T47D (cell line): ENCODE data around the gene ZSCAN23.
A peak's percentile ranks its signal among the peaks of the same experiment; 100 is the strongest.
"Not testable (repeated sequence)": the region's sequence is repeated elsewhere in the genome, so short reads cannot be mapped to it uniquely, and the experiment has no call there.

Source experiments
- DNase-seq, 2 experiments: peaks; one replicate each; pipeline versions ENCODE4 v3.0.0 to v3.0.0-alpha.2; 2011 to 2012; ENCODE audit warnings: low read depth in 1 of 2, low spot score in 1 of 2
- JUND ChIP-seq: IDR thresholded peaks from 2 replicates; pipeline ENCODE4 v1.6.1; 2012; ENCODE audit warnings: low read depth
- in situ Hi-C: cut with HindIII; loops from 2 replicates; pipeline ENCODE4 v1.10.0; 2016; ENCODE audit warnings: low sequenced_read_pairs, low pct_unique_long_range_greater_than_20kb

ZSCAN23 gene

GRCh38 chr6:28423546-28423945, 19.7 kb downstream of the ZSCAN23 start:
- TF ChIP-seq JUND = no peak
- DNase-seq = no peak
- in situ Hi-C loops = no loop called here

- no peak for TF ChIP-seq JUND
- in situ Hi-C loops = no loop called here
- DNase-seq = no peak
Measured at GRCh38 chr6:28413681-28414080, 29.6 kb downstream of the ZSCAN23 start.

GRCh38 chr6:28410767-28411166, 32.5 kb downstream of the ZSCAN23 start:
- in situ Hi-C loops = no loop called here
- TF ChIP-seq JUND = no peak
- no peak for DNase-seq

GRCh38 chr6:28408076-28408802, 35.1 kb downstream of the ZSCAN23 start:
- no peak for TF ChIP-seq JUND
- in situ Hi-C loops = no loop called here
- no peak for DNase-seq

- DNase-seq = no peak
- no peak for TF ChIP-seq JUND
- in situ Hi-C loops = no loop called here
Measured at GRCh38 chr6:28407401-28407800, 35.9 kb downstream of the ZSCAN23 start.

- DNase-seq, in situ Hi-C loops: not testable (repeated sequence)
Measured at GRCh38 chr6:28403923-28404322, 39.4 kb downstream of the ZSCAN23 start.

- no peak for DNase-seq
- in situ Hi-C loops = no loop called here
Measured at GRCh38 chr6:28402197-28402596, 41.1 kb downstream of the ZSCAN23 start.

GRCh38 chr6:28401172-28401571, 42.1 kb downstream of the ZSCAN23 start:
- no peak for TF ChIP-seq JUND
- in situ Hi-C loops = no loop called here
- no peak for DNase-seq

More at GRCh38 chr6:28402197-28402596, 41.1 kb downstream of the ZSCAN23 start:
- TF ChIP-seq JUND = no peak

- no peak for DNase-seq
- in situ Hi-C loops = no loop called here
- TF ChIP-seq JUND = no peak
Measured at GRCh38 chr6:28400122-28400451, 43.2 kb downstream of the ZSCAN23 start.

- TF ChIP-seq JUND = no peak
- in situ Hi-C loops = no loop called here
- DNase-seq = no peak
Measured at GRCh38 chr6:28399350-28400121, 43.8 kb downstream of the ZSCAN23 start, which contains the start of gene ZSCAN12. Gene ZSCAN12 (minus strand): TSS chr6:28399747. CDS start chr6:28398405, 1,342 bp downstream.

- in situ Hi-C loops = no loop called here
- no peak for TF ChIP-seq JUND
- no peak for DNase-seq
Measured at GRCh38 chr6:28395918-28396317, 47.4 kb downstream of the ZSCAN23 start.

- in situ Hi-C loops = no loop called here
- TF ChIP-seq JUND = no peak
- DNase-seq = peak in 1 of 2 experiments; percentile 33
Measured at GRCh38 chr6:28393912-28394662, 49.2 kb downstream of the ZSCAN23 start.

- in situ Hi-C loops = no loop called here
- no peak for DNase-seq
Measured at GRCh38 chr6:28390688-28391087, 52.6 kb downstream of the ZSCAN23 start.

More at GRCh38 chr6:28390688-28391087, 52.6 kb downstream of the ZSCAN23 start:
- no peak for TF ChIP-seq JUND
